ENCODE results near the gene TM9SF2. TPM values are rescaled to one million over a fixed set of nuclear protein-coding genes. Genes with fewer than 3 reads are reported as not detected.
A peak's percentile ranks its signal among the peaks of the same experiment; 100 is the strongest.

Gene TM9SF2
- total and polyA plus RNA-seq, 4 donors = 100 to 175 (median 133) TPM

DNA sequence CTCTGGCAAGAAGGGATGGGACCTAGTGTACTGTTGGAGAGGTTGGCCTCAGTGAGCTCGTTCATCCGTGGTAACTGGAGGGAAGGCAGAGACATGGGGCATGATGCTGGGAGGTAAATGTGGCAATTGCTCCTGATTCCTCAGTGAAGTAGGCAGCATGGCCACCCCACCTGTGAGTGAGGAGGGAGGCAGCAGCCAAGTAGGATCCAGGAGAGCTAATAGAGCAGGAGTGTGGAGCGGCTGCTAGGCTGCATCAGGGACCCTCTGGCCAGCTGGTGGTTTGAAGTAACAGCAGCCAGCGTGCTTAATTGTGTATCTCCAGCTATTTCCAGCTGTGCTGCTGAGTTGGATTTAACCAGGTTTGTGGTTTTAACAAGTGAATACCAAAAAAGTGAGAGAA lies 24.7 kb downstream of the TM9SF2 start:
- no peaks in the 10 kb centered on the region for H3K4me1 ChIP-seq (ENCODE audit: control insufficient read depth, insufficient read depth, low read length)
- H3K27me3 ChIP-seq (ENCODE audit: control insufficient read depth, insufficient read depth, low read length) = no peaks in the 10 kb centered on the region
- H3K9me3 ChIP-seq (ENCODE audit: control insufficient read depth, insufficient read depth, low read length) = no peaks in the 10 kb centered on the region
- H3K36me3 ChIP-seq (ENCODE audit: control insufficient read depth, insufficient read depth, low read length) = peaks cover 28% of the 10 kb centered on the region
- WGBS (ENCODE audit: insufficient coverage) = 86% methylated on average over 4 of the region's 4 CpGs
- H3K4me3 ChIP-seq (ENCODE audit: low read depth, low read length) = no peak overlapping the region
- peak in 1 of 6 donors; percentile 3 for DNase-seq (ENCODE audit: low read depth in 4 of 6, low spot score in 6 of 6)
- H3K27ac ChIP-seq (ENCODE audit: low read depth, low read length) = no peak overlapping the region

DNA sequence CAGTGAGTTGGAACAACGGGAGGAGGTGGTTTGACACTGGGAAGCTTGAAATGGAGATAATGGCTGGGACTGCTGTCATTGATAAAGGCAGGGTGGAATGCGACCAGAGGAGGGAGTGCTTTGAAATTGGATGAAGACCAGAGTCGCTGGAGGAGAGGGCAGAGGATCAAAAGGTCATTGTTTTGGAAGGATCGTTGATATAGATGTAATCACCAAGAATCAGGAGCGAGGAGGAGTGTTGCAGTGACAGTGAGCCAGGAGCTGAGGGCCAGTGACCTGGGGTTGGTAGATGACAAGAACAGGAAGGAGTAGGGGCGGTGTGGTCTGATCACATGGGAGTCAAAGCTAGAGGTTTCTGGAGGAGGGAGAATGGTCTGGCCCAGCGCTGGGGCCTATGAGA lies 25.3 kb downstream of the TM9SF2 start:
- Histone ChIP-seq H3K27ac (ENCODE audit: low read depth, low read length) (no peak overlapping the region), H3K27me3 (ENCODE audit: control insufficient read depth, insufficient read depth, low read length) (no peaks in the 10 kb centered on the region), H3K4me3 (ENCODE audit: low read depth, low read length) (no peak overlapping the region), H3K9me3 (ENCODE audit: control insufficient read depth, insufficient read depth, low read length) (no peaks in the 10 kb centered on the region), H3K4me1 (ENCODE audit: control insufficient read depth, insufficient read depth, low read length) (no peaks in the 10 kb centered on the region), H3K36me3 (ENCODE audit: control insufficient read depth, insufficient read depth, low read length) (peaks cover 27% of the 10 kb centered on the region)
- 85% methylated on average over 7 of the region's 7 CpGs for WGBS (ENCODE audit: insufficient coverage)
- DNase-seq (ENCODE audit: low read depth in 4 of 6, low spot score in 6 of 6) = no peak

- H3K4me1 ChIP-seq (ENCODE audit: control insufficient read depth, insufficient read depth, low read length) = no peaks in the 10 kb centered on the region
- H3K36me3 ChIP-seq (ENCODE audit: control insufficient read depth, insufficient read depth, low read length) = peaks cover 25% of the 10 kb centered on the region
- WGBS (ENCODE audit: insufficient coverage) = no CpG with 5 or more reads among the region's 6 CpGs
- H3K27me3 ChIP-seq (ENCODE audit: control insufficient read depth, insufficient read depth, low read length) = no peaks in the 10 kb centered on the region
- H3K27ac ChIP-seq (ENCODE audit: low read depth, low read length) = no peak overlapping the region
- H3K4me3 ChIP-seq (ENCODE audit: low read depth, low read length) = no peak overlapping the region
- no peaks in the 10 kb centered on the region for H3K9me3 ChIP-seq (ENCODE audit: control insufficient read depth, insufficient read depth, low read length)
- DNase-seq (ENCODE audit: low read depth in 4 of 6, low spot score in 6 of 6) = no peak
Observed at GRCh38 chr13:99527301-99527700, 26.0 kb downstream of the TM9SF2 start.

- Histone ChIP-seq H3K36me3 (ENCODE audit: control insufficient read depth, insufficient read depth, low read length) (peaks cover 22% of the 10 kb centered on the region), H3K4me1 (ENCODE audit: control insufficient read depth, insufficient read depth, low read length) (no peaks in the 10 kb centered on the region)
Observed at GRCh38 chr13:99528547-99528946, 27.3 kb downstream of the TM9SF2 start.

GRCh38 chr13:99536023-99536422 lies 34.8 kb downstream of the TM9SF2 start:
- Histone ChIP-seq H3K4me3 (ENCODE audit: low read depth, low read length) (no peak overlapping the region), H3K4me1 (ENCODE audit: control insufficient read depth, insufficient read depth, low read length) (no peaks in the 10 kb centered on the region), H3K36me3 (ENCODE audit: control insufficient read depth, insufficient read depth, low read length) (peaks cover 10% of the 10 kb centered on the region), H3K27me3 (ENCODE audit: control insufficient read depth, insufficient read depth, low read length) (no peaks in the 10 kb centered on the region), H3K27ac (ENCODE audit: low read depth, low read length) (no peak overlapping the region), H3K9me3 (ENCODE audit: control insufficient read depth, insufficient read depth, low read length) (no peaks in the 10 kb centered on the region)
- no CpG with 5 or more reads among the region's 2 CpGs for WGBS (ENCODE audit: insufficient coverage)
- DNase-seq (ENCODE audit: low read depth in 4 of 6, low spot score in 6 of 6) = peak in 1 of 6 donors; percentile 9

More at GRCh38 chr13:99528547-99528946, 27.3 kb downstream of the TM9SF2 start:
- H3K27me3 ChIP-seq (ENCODE audit: control insufficient read depth, insufficient read depth, low read length) = no peaks in the 10 kb centered on the region
- DNase-seq (ENCODE audit: low read depth in 4 of 6, low spot score in 6 of 6) = peak in 5 of 6 donors; percentile 4 to 81 (median 26)
- no peak overlapping the region for H3K27ac ChIP-seq (ENCODE audit: low read depth, low read length)
- H3K9me3 ChIP-seq (ENCODE audit: control insufficient read depth, insufficient read depth, low read length) = no peaks in the 10 kb centered on the region
- no peak overlapping the region for H3K4me3 ChIP-seq (ENCODE audit: low read depth, low read length)

- no peaks in the 10 kb centered on the region for H3K27me3 ChIP-seq (ENCODE audit: control insufficient read depth, insufficient read depth, low read length)
Observed at GRCh38 chr13:99540530-99540929, 39.3 kb downstream of the TM9SF2 start.

GRCh38 chr13:99542788-99543406 lies 41.6 kb downstream of the TM9SF2 start:
- Histone ChIP-seq H3K27me3 (ENCODE audit: control insufficient read depth, insufficient read depth, low read length) (no peaks in the 10 kb centered on the region), H3K4me1 (ENCODE audit: control insufficient read depth, insufficient read depth, low read length) (no peaks in the 10 kb centered on the region), H3K4me3 (ENCODE audit: low read depth, low read length) (no peak overlapping the region), H3K9me3 (ENCODE audit: control insufficient read depth, insufficient read depth, low read length) (no peaks in the 10 kb centered on the region), H3K27ac (ENCODE audit: low read depth, low read length) (no peak overlapping the region), H3K36me3 (ENCODE audit: control insufficient read depth, insufficient read depth, low read length) (peaks cover 29% of the 10 kb centered on the region)
- DNase-seq (ENCODE audit: low read depth in 4 of 6, low spot score in 6 of 6) = peak in 1 of 6 donors; percentile 28
- WGBS (ENCODE audit: insufficient coverage) = 90% methylated on average over 5 of the region's 8 CpGs

More at GRCh38 chr13:99540530-99540929, 39.3 kb downstream of the TM9SF2 start:
- H3K4me1 ChIP-seq (ENCODE audit: control insufficient read depth, insufficient read depth, low read length) = no peaks in the 10 kb centered on the region
- no peak overlapping the region for H3K4me3 ChIP-seq (ENCODE audit: low read depth, low read length)
- no peak overlapping the region for H3K27ac ChIP-seq (ENCODE audit: low read depth, low read length)
- WGBS (ENCODE audit: insufficient coverage) = no CpG with 5 or more reads among the region's 1 CpG
- peaks cover 21% of the 10 kb centered on the region for H3K36me3 ChIP-seq (ENCODE audit: control insufficient read depth, insufficient read depth, low read length)
- no peak for DNase-seq (ENCODE audit: low read depth in 4 of 6, low spot score in 6 of 6)
- H3K9me3 ChIP-seq (ENCODE audit: control insufficient read depth, insufficient read depth, low read length) = no peaks in the 10 kb centered on the region

GRCh38 chr13:99545361-99545760 lies 44.1 kb downstream of the TM9SF2 start:
- H3K4me1 ChIP-seq (ENCODE audit: control insufficient read depth, insufficient read depth, low read length) = no peaks in the 10 kb centered on the region
- H3K9me3 ChIP-seq (ENCODE audit: control insufficient read depth, insufficient read depth, low read length) = no peaks in the 10 kb centered on the region
- no peak for DNase-seq (ENCODE audit: low read depth in 4 of 6, low spot score in 6 of 6)
- H3K27ac ChIP-seq (ENCODE audit: low read depth, low read length) = no peak overlapping the region
- 85% methylated on average over 4 of the region's 6 CpGs for WGBS (ENCODE audit: insufficient coverage)
- no peak overlapping the region for H3K4me3 ChIP-seq (ENCODE audit: low read depth, low read length)
- H3K36me3 ChIP-seq (ENCODE audit: control insufficient read depth, insufficient read depth, low read length) = peaks cover 23% of the 10 kb centered on the region
- H3K27me3 ChIP-seq (ENCODE audit: control insufficient read depth, insufficient read depth, low read length) = no peaks in the 10 kb centered on the region

GRCh38 chr13:99545979-99546378 lies 44.7 kb downstream of the TM9SF2 start:
- no peaks in the 10 kb centered on the region for H3K9me3 ChIP-seq (ENCODE audit: control insufficient read depth, insufficient read depth, low read length)
- H3K27me3 ChIP-seq (ENCODE audit: control insufficient read depth, insufficient read depth, low read length) = no peaks in the 10 kb centered on the region
- peaks cover 23% of the 10 kb centered on the region for H3K36me3 ChIP-seq (ENCODE audit: control insufficient read depth, insufficient read depth, low read length)
- H3K4me3 ChIP-seq (ENCODE audit: low read depth, low read length) = no peak overlapping the region
- no peak overlapping the region for H3K27ac ChIP-seq (ENCODE audit: low read depth, low read length)
- DNase-seq (ENCODE audit: low read depth in 4 of 6, low spot score in 6 of 6) = no peak
- 100% methylated on average over 3 of the region's 7 CpGs for WGBS (ENCODE audit: insufficient coverage)
- H3K4me1 ChIP-seq (ENCODE audit: control insufficient read depth, insufficient read depth, low read length) = no peaks in the 10 kb centered on the region

DNA sequence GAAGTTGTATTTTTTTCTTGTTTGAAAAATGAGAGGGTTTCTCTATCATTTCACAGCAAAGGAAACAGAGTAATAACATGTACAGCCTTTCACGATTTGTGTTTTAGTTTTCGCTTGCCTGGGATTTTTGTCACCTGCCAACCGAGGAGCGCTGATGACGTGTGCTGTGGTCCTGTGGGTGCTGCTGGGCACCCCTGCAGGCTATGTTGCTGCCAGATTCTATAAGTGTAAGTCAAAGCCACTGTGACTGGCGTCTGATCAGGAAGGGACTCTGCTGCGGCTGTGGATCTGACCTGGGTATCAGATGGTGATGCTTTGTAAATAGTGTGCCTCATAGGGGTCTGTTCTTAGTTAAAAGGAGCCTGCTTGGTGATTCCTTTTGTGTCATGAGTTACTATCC lies 45.6 kb downstream of the TM9SF2 start:
- Histone ChIP-seq H3K9me3 (ENCODE audit: control insufficient read depth, insufficient read depth, low read length) (no peaks in the 10 kb centered on the region), H3K4me3 (ENCODE audit: low read depth, low read length) (no peak overlapping the region), H3K27ac (ENCODE audit: low read depth, low read length) (no peak overlapping the region), H3K36me3 (ENCODE audit: control insufficient read depth, insufficient read depth, low read length) (peaks cover 20% of the 10 kb centered on the region), H3K27me3 (ENCODE audit: control insufficient read depth, insufficient read depth, low read length) (no peaks in the 10 kb centered on the region), H3K4me1 (ENCODE audit: control insufficient read depth, insufficient read depth, low read length) (no peaks in the 10 kb centered on the region)
- no peak for DNase-seq (ENCODE audit: low read depth in 4 of 6, low spot score in 6 of 6)
- WGBS (ENCODE audit: insufficient coverage) = 98% methylated on average over 7 of the region's 7 CpGs
